Body of pancreas (tissue), 4 donors: ENCODE data around the gene VTCN1. TPM values are rescaled to one million over a fixed set of nuclear protein-coding genes. Genes with fewer than 3 reads are reported as not detected.

Experiments used
- ATAC-seq: fragments of 150-250 bp; one replicate; pipeline ENCODE4 v1.9.1; 2016
- DNase-seq, 4 donors: peaks; one replicate each; pipeline ENCODE4 v3.0.0-alpha.2; 2019
- H3K27ac ChIP-seq, 4 donors: fragments of 200-600 bp; sonication (generic); 1 replicate in 3 of 4; 2 replicates in 1 of 4; pipeline versions ENCODE4 v1.5.1 to v1.6.1; 2016 to 2019; ENCODE audit warnings: mild to moderate bottlenecking in 1 of 4, mixed read lengths in 1 of 4, moderate library complexity in 1 of 4
- H3K27me3 ChIP-seq, 2 donors: fragments of 200-600 bp; sonication (generic); one replicate each; pipeline ENCODE4 v1.6.0; 2016; ENCODE audit warnings: mild to moderate bottlenecking in 1 of 2
- H3K36me3 ChIP-seq, 2 donors: fragments of 200-600 bp; sonication (generic); replicated peaks in 1 of 2; 2 replicates each; pipeline ENCODE4 v1.5.1; 2016; ENCODE audit warnings: low read depth in 2 of 2; ENCODE audit not compliant: insufficient read depth in 1 of 2
- H3K4me1 ChIP-seq: fragments of 200-600 bp; sonication (generic); one replicate; pipeline ENCODE4 v1.6.0; 2016
- H3K4me3 ChIP-seq, 2 donors: fragments of 200-600 bp; sonication (generic); 1 replicate in 1 of 2; 2 replicates in 1 of 2; pipeline ENCODE4 v1.5.1; 2016 to 2019
- H3K9me3 ChIP-seq, 3 donors: fragments of 200-600 bp; sonication (generic); 1 replicate in 2 of 3; 2 replicates in 1 of 3; pipeline ENCODE4 v1.5.1; 2016
- POLR2A ChIP-seq, 3 donors: fragments of 450-650 bp; IDR thresholded peaks; one replicate each; pipeline ENCODE4 v1.6.1; 2016; ENCODE audit warnings: antibody characterized with exemption in 3 of 3, mild to moderate bottlenecking in 2 of 3
- WGBS, 2 donors: methylation state at CpG; one replicate each; pipeline ENCODE4 v1.1.5; 2017; 5-methylcytosine and 5-hydroxymethylcytosine counted together
- intact Hi-C: fragments of 100-400 bp; cut with DNase I; formaldehyde crosslinking; loops from one replicate; pipeline ENCODE4 v1.15.1; 2023
- total RNA-seq, 2 donors: library from RNA; depleted of rRNA; stranded (reverse); fragments of >200 nt; gene quantifications; one replicate each; pipeline ENCODE4 v1.1.0, GENCODE V29; 2016
- TF ChIP-seq, protein P1 (sequence below), 7 experiments: fragments of 450-650 bp in 4 of 7; fragments of 200-600 bp in 3 of 7; sonication (generic) in 3 of 7; IDR thresholded peaks; one replicate each; pipeline ENCODE4 v1.5.1; 2016 to 2019; ENCODE audit warnings: antibody characterized with exemption in 7 of 7

VTCN1 gene
- total RNA-seq, 2 donors from 2014 or later: 20.4 to 23.1 TPM

DNA sequence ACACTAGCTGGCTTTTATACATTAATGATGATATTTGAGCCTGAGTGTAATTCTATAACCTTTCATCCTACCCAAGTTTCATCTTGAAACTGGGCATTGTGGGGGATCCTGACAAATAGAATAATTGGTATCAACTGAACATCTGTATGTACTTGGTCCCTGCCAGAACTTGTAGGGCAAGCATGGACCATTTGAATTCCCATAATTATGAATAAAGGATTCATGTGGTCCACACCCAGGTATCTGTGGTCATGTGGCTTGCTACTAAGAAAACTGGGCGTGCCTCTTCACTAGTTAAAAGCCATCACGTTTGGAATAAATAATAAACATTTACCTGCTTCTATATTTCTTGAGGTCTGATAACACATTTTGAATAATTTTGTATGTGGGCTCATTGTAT lies 20.6 kb upstream of the VTCN1 start:
- Histone ChIP-seq H3K36me3 (no peaks in the 10 kb centered on the region), H3K4me1 (peaks cover 27% of the 10 kb centered on the region), H3K4me3 (no peak overlapping the region), H3K27ac (peak overlapping the region in 3 of 4 donors; percentile 62 to 83 (median 68)), H3K27me3 (no peaks in the 10 kb centered on the region), H3K9me3 (no peaks in the 10 kb centered on the region)
- DNase-seq: no peak
- 42 to 48% methylated on average over 2 of the region's 2 CpGs for WGBS, 2 donors
- no peak for TF ChIP-seq POLR2A (IDR thresholded peaks at IDR 0.05)
- TF ChIP-seq, protein P1, sequence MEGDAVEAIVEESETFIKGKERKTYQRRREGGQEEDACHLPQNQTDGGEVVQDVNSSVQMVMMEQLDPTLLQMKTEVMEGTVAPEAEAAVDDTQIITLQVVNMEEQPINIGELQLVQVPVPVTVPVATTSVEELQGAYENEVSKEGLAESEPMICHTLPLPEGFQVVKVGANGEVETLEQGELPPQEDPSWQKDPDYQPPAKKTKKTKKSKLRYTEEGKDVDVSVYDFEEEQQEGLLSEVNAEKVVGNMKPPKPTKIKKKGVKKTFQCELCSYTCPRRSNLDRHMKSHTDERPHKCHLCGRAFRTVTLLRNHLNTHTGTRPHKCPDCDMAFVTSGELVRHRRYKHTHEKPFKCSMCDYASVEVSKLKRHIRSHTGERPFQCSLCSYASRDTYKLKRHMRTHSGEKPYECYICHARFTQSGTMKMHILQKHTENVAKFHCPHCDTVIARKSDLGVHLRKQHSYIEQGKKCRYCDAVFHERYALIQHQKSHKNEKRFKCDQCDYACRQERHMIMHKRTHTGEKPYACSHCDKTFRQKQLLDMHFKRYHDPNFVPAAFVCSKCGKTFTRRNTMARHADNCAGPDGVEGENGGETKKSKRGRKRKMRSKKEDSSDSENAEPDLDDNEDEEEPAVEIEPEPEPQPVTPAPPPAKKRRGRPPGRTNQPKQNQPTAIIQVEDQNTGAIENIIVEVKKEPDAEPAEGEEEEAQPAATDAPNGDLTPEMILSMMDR (IDR thresholded peaks at IDR 0.05): no peak
- intact Hi-C loops: no loop called here
- ATAC-seq: no peak

DNA sequence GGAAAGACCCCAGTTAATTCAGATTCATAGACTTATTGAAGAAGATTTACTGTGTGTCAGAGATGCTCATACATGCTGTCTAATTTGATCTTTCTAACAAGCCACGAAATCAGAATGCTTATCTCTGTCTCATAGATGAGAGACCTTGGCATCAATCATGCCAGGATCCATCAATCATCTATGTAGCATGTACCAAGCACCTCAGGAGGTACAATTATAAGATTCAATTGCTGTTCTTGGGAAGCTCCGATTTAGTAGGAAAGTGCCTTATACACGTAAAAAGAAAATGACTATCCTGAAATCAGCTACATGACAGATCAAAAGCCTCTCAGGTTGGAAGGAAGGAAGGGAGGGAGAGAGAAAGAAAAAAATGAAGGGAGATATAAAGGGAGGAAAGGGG lies 18.5 kb upstream of the VTCN1 start:
- Histone ChIP-seq H3K9me3 (no peaks in the 10 kb centered on the region), H3K4me1 (peaks cover 27% of the 10 kb centered on the region), H3K27me3 (no peaks in the 10 kb centered on the region), H3K27ac (peak overlapping the region in 1 of 4 donors; percentile 3), H3K4me3 (no peak overlapping the region), H3K36me3 (no peaks in the 10 kb centered on the region)
- no peak for ATAC-seq
- no peak for TF ChIP-seq POLR2A (IDR thresholded peaks at IDR 0.05)
- TF ChIP-seq, protein P1 (IDR thresholded peaks at IDR 0.05): no peak
- DNase-seq: no peak
- intact Hi-C loops: no loop called here
- 71 to 72% methylated on average over 3 of the region's 3 CpGs for WGBS, 2 donors

DNA sequence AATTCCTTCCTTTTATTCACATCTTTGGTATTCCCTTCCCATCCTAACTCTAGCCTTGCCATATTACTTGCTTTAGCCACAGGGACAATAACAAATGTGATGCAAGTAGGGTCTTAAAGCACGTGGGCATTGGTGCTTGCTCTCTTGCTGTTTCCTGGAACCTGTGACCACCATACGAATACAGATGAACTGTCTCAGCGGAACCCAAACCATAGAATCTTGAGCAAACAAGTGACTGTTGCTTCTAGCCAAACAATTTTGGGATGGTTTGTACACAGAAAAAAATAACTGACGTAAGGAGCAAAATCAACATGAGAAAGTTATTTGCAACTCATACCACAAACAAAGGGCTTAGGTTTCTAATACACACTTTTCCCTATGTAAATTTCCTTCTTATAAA lies 15.2 kb upstream of the VTCN1 start:
- Histone ChIP-seq H3K27ac (no peak overlapping the region), H3K9me3 (no peaks in the 10 kb centered on the region), H3K27me3 (no peaks in the 10 kb centered on the region), H3K4me3 (no peak overlapping the region), H3K4me1 (peaks cover 4% of the 10 kb centered on the region), H3K36me3 (no peaks in the 10 kb centered on the region)
- ATAC-seq (no peak), DNase-seq (no peak)
- intact Hi-C loops: no loop called here
- TF ChIP-seq, protein P1 (IDR thresholded peaks at IDR 0.05): no peak
- TF ChIP-seq POLR2A (IDR thresholded peaks at IDR 0.05): no peak
- WGBS, 2 donors: 78 to 82% methylated on average over 4 of the region's 4 CpGs

DNA sequence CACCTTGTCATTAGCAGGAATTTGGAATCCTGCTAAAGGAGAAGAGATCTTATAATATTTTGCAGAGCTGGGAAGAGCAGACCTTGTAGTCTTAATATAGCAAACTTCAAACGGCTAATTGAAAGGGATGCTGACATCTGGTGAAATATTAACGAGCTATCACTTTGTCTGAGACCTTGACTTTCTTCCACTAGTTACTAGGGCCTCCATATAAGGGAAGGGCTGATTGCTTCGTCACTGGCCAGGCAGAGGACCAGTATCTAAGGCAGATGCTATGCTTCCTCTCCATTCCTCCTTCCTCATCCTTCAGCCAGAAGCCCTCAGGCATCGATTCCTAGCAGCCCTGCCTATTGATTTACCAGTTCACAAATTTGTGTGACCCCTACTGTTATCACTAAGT lies 6.0 kb upstream of the VTCN1 start:
- intact Hi-C loops: no loop called here
- no peak overlapping the region for H3K27ac ChIP-seq

More for the DNA sequence above, 6.0 kb upstream of the VTCN1 start:
- Histone ChIP-seq H3K4me1 (peaks cover 9% of the 10 kb centered on the region), H3K27me3 (no peaks in the 10 kb centered on the region), H3K36me3 (no peaks in the 10 kb centered on the region), H3K4me3 (no peak overlapping the region), H3K9me3 (no peaks in the 10 kb centered on the region)
- TF ChIP-seq POLR2A (IDR thresholded peaks at IDR 0.05): no peak
- TF ChIP-seq, protein P1 (IDR thresholded peaks at IDR 0.05): no peak
- 33 to 37% methylated on average over 4 of the region's 4 CpGs for WGBS, 2 donors
- DNase-seq: no peak
- ATAC-seq: no peak
